Epithelial cell of proximal tubule (primary cell): ENCODE measurements around the gene SRI. TPM values are rescaled to one million over a fixed set of nuclear protein-coding genes. Genes with fewer than 3 reads are reported as not detected.
"Not testable (repeated sequence)": the region's sequence is repeated elsewhere in the genome, so short reads cannot be mapped to it uniquely, and the experiment has no call there.

Experiments
- DNase-seq: peaks from one replicate; pipeline ENCODE4 v3.0.0-alpha.2; 2011; ENCODE audit warnings: low read depth
- H3K4me3 ChIP-seq: 2 replicates; pipeline ENCODE4 v1.5.1; 2011; ENCODE audit warnings: low read depth, mild to moderate bottlenecking, low read length
- total RNA-seq: library from RNA; depleted of rRNA; stranded (reverse); fragments of >200 nt; gene quantifications from 2 replicates; pipeline ENCODE4 v1.2.3, GENCODE V29; 2015
- TF ChIP-seq, protein P1 (sequence below): conservative IDR thresholded peaks from 2 replicates; pipeline ENCODE4 v1.5.1; 2012; ENCODE audit warnings: low read depth, mild to moderate bottlenecking, low read length

Gene SRI
- total RNA-seq, 1 donor from 2014 or later, result 92.0 TPM

DNA sequence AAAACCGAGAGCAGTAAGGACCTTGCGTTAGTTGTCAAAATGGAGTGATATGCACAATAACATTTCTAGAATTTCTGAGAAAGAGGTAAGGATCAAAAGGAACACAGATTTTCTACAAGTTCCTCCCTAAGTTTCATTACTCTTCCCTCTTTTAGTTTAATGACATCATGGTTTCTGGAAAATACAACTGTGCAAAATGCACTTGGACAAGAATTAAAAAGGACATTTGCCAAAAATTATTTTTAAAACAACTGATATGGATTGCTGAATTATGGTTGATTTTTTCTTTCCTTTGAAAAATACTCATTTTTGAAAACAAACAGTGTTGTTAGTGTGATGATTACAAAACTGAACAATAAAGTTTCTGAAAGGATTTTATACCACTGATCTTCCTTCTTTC lies 52.1 kb downstream of the SRI start:
- no peak overlapping the region for H3K4me3 ChIP-seq
- TF ChIP-seq, protein P1, sequence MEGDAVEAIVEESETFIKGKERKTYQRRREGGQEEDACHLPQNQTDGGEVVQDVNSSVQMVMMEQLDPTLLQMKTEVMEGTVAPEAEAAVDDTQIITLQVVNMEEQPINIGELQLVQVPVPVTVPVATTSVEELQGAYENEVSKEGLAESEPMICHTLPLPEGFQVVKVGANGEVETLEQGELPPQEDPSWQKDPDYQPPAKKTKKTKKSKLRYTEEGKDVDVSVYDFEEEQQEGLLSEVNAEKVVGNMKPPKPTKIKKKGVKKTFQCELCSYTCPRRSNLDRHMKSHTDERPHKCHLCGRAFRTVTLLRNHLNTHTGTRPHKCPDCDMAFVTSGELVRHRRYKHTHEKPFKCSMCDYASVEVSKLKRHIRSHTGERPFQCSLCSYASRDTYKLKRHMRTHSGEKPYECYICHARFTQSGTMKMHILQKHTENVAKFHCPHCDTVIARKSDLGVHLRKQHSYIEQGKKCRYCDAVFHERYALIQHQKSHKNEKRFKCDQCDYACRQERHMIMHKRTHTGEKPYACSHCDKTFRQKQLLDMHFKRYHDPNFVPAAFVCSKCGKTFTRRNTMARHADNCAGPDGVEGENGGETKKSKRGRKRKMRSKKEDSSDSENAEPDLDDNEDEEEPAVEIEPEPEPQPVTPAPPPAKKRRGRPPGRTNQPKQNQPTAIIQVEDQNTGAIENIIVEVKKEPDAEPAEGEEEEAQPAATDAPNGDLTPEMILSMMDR, result no peak
- no peak for DNase-seq

DNA sequence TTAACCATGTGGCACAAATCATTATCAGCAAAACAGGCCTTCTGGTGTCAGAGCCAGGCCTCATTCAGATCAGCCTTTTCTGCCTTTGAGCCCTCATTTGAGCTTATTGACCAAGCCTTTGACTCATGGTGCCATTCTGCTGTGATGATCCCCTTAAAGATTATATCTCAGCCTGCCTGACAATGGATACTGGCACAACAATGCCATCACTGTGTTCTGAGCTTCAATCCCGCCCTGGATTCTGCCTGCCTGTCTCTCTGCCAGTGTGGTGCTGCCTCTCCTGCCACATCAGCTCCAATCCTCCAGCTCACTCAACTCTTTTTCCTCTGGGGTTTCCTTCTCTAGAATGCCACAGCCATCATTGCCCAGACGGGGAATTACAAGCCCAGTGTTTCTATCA lies 52.6 kb downstream of the SRI start:
- no peak overlapping the region for H3K4me3 ChIP-seq
- TF ChIP-seq, protein P1, result no peak
- no peak for DNase-seq

DNA sequence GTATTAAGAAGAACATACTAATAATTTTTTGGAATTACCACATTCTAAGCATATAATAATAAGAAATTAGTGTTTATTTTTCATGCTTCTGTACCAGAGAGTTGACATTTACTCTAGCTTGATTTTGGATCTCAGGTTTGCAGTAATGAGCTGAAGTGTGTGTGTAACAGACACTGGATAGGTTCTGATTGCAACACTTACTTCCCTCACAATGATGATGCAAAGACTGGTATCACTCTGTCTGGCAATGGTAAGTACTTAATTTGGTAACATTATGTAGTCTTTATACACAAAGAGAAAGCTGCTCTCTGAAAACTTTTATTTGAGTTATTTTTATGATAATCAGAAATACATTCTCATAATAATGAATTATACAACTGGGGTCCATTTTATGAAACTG lies 54.1 kb downstream of the SRI start:
- TF ChIP-seq, protein P1, result no peak
- no peak for DNase-seq
- no peak overlapping the region for H3K4me3 ChIP-seq

DNA sequence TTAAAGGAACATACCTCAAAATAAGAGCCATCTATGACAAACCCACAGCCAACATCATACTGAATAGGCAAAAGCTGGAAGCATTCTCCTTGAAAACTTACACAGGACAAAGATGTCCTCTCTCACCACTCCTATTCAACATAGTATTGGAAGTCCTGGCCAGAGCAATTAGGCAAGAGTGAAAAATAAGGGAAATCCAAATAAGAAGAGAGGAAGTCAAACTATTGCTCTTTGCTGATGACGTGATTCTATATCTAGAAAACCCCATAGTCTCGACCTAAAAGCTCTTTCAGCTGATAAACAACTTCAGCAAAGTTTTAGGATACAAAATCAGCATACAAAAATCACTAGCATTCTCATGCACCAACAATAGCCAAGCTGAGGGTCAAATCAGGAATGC lies 60.1 kb downstream of the SRI start:
- not testable (repeated sequence) for DNase-seq, H3K4me3 ChIP-seq

DNA sequence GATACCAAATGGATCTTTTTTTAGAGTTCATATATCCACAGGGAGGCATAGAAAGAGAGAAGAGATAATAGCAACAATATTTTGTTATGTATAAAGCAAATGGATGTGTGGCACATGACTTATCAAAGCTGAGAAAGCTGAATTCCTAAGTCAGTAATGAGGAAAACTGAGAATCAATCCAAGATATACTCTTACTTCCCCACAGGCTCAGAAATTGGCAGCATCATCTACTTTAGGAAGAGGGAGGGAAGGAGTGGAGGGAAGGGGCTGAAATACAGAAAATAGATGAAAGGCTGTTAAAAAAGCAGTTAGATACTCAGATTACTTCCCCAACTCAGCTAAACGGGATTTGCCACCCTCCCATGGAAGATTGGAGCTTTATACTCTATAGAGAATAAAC lies 63.5 kb downstream of the SRI start:
- DNase-seq, result no peak
- H3K4me3 ChIP-seq, result no peak overlapping the region
- TF ChIP-seq, protein P1, result no peak

DNA sequence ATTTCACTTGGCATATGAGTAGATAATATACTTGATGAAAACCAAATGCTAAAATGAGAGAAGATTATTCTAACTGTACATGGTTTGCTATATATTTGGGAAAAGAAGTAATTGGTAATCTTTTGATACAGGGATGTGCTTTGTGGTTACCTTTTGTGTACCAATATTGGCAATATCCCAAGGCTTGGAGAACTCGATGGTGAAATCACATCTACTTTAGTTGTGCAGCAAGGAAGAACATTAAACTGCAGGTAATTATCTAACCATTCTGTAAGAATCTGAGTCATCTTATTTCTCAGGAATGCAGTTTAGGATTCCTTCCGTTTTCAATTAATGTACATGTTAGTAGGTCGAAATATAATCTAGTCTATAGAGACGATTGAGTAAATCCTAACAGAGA lies 64.1 kb downstream of the SRI start:
- TF ChIP-seq, protein P1, result no peak
- no peak overlapping the region for H3K4me3 ChIP-seq
- DNase-seq, result peak; percentile 26

Other genes starting within 250 kb of the SRI start
- gene STEAP4, start 86.9 kb upstream of the SRI start, total RNA-seq, result 0.52 and 0.80 TPM in 2 replicates